ENCODE measurements around the gene SPATA2L.

Gene SPATA2L

GRCh38 chr16:89727406-89728120 is 26.1 kb upstream of the SPATA2L start:
- no peak for DNase-seq (ENCODE audit: low read depth in 3 of 3)

GRCh38 chr16:89723279-89724250 is 22.1 kb upstream of the SPATA2L start:
- peak in 1 of 3 experiments; percentile 43 for DNase-seq (ENCODE audit: low read depth in 3 of 3)

- DNase-seq (ENCODE audit: low read depth in 3 of 3): peak in 1 of 3 experiments; percentile 45
Observed at GRCh38 chr16:89722392-89723278, 21.1 kb upstream of the SPATA2L start.

GRCh38 chr16:89721546-89722391 is 20.3 kb upstream of the SPATA2L start:
- DNase-seq (ENCODE audit: low read depth in 3 of 3): peak; percentile 63 to 83 (median 77)

- peak; percentile 78 to 85 (median 81) for DNase-seq (ENCODE audit: low read depth in 3 of 3)
Observed at GRCh38 chr16:89720813-89721545, 19.5 kb upstream of the SPATA2L start, which contains the start of the genes VPS9D1 and ZNF276. VPS9D1 (minus strand) TSS chr16:89720898; CDS start chr16:89720861, 37 bp downstream. ZNF276 (plus strand) TSS chr16:89721537; CDS start chr16:89721641, 104 bp downstream.

- DNase-seq (ENCODE audit: low read depth in 3 of 3): no peak
Observed at GRCh38 chr16:89720551-89720812, 19.0 kb upstream of the SPATA2L start.

GRCh38 chr16:89717688-89718505 is 16.4 kb upstream of the SPATA2L start:
- no peak for DNase-seq (ENCODE audit: low read depth in 3 of 3)

GRCh38 chr16:89716916-89717687 is 15.6 kb upstream of the SPATA2L start:
- no peak for DNase-seq (ENCODE audit: low read depth in 3 of 3)

GRCh38 chr16:89716493-89716892 is 15.0 kb upstream of the SPATA2L start:
- DNase-seq (ENCODE audit: low read depth in 3 of 3): no peak

GRCh38 chr16:89712274-89712781 is 10.8 kb upstream of the SPATA2L start:
- no peak for DNase-seq (ENCODE audit: low read depth in 3 of 3)

GRCh38 chr16:89711601-89712273 is 10.2 kb upstream of the SPATA2L start:
- DNase-seq (ENCODE audit: low read depth in 3 of 3): peak; percentile 47 to 80 (median 66)

- DNase-seq (ENCODE audit: low read depth in 3 of 3): no peak
Observed at GRCh38 chr16:89710709-89711564, 9.4 kb upstream of the SPATA2L start.

GRCh38 chr16:89709716-89710432 is 8.4 kb upstream of the SPATA2L start:
- no peak for DNase-seq (ENCODE audit: low read depth in 3 of 3)

- no peak for DNase-seq (ENCODE audit: low read depth in 3 of 3)
Observed at GRCh38 chr16:89709166-89709565, 7.7 kb upstream of the SPATA2L start.

GRCh38 chr16:89708481-89708931 is 7.0 kb upstream of the SPATA2L start:
- no peak for DNase-seq (ENCODE audit: low read depth in 3 of 3)

GRCh38 chr16:89707695-89708094 is 6.2 kb upstream of the SPATA2L start:
- no peak for DNase-seq (ENCODE audit: low read depth in 3 of 3)

All from stimulated activated CD4-positive, alpha-beta T cell treated with anti-CD3 and anti-CD28 coated beads, TNF-alpha, amount 100 ng/mL, for 4 hours (primary cell).